Activated B cell treated with CpG ODN at 0.5 μM for 24 hours (primary cell): ENCODE results near the gene GMNN. TPM values are rescaled to one million over a fixed set of nuclear protein-coding genes. Genes with fewer than 3 reads are reported as not detected.
"Not testable (repeated sequence)": the region's sequence is repeated elsewhere in the genome, so short reads cannot be mapped to it uniquely, and the experiment has no call there.

Source experiments
- ATAC-seq: fragments of 200-7000 bp; cut with Tn5 transposase; one replicate; pipeline ENCODE4 v1.10.0; 2021; ENCODE audit warnings: low read depth, mild to moderate bottlenecking, moderate library complexity
- CTCF ChIA-PET: fragments of 350-600 bp; sonication (Branson Sonifier 250); formaldehyde crosslinking; loops from one replicate; lab custom pipeline; 2021; ENCODE audit warnings: antibody characterized with exemption; lab: Charles Lee
- POLR2A ChIA-PET: fragments of 350-600 bp; sonication (Branson Sonifier 250); formaldehyde crosslinking; loops from one replicate; lab custom pipeline; 2021; ENCODE audit warnings: antibody characterized with exemption; lab: Charles Lee
- DNase-seq: peaks from one replicate; pipeline ENCODE4 v3.0.0; 2022
- H3K27ac Mint-ChIP-seq: one replicate; pipeline ENCODE4 v1.8.0; 2020; ENCODE audit warnings: mixed read lengths
- H3K27me3 Mint-ChIP-seq: one replicate; pipeline ENCODE4 v1.8.0; 2021; ENCODE audit warnings: mixed read lengths
- H3K36me3 Mint-ChIP-seq: one replicate; pipeline ENCODE4 v1.8.0; 2021; ENCODE audit warnings: low read depth, mixed read lengths
- H3K4me1 Mint-ChIP-seq: one replicate; pipeline ENCODE4 v1.8.0; 2021; ENCODE audit warnings: mixed read lengths
- H3K4me3 Mint-ChIP-seq: one replicate; pipeline ENCODE4 v1.8.0; 2020; ENCODE audit warnings: mild to moderate bottlenecking, mixed read lengths
- H3K9me3 Mint-ChIP-seq: one replicate; pipeline ENCODE4 v1.8.0; 2020; ENCODE audit warnings: mixed read lengths
- CTCF ChIP-seq: fragments of 200-600 bp; IDR thresholded peaks from one replicate; pipeline ENCODE4 v1.8.0; 2022; ENCODE audit warnings: antibody characterized with exemption, mild to moderate bottlenecking
- intact Hi-C: fragments of 100-400 bp; cut with micrococcal nuclease; formaldehyde crosslinking; loops from one replicate; pipeline ENCODE4 v1.15.1; 2024
- total RNA-seq: library from RNA; stranded (reverse); gene quantifications from 2 replicates; pipeline ENCODE4 v1.2.3, GENCODE V29; 2022

GMNN gene
- total RNA-seq, 1 donor from 2014 or later, result 14.5 TPM

GRCh38 chr6:24749297-24749696 is 25.4 kb upstream of the GMNN start:
- Mint-ChIP-seq H3K9me3 (peaks cover under 1% of the 10 kb centered on the region), H3K27me3 (peaks cover 4% of the 10 kb centered on the region), H3K4me1 (peaks cover 18% of the 10 kb centered on the region), H3K4me3 (no peak overlapping the region), H3K36me3 (no peaks in the 10 kb centered on the region), H3K27ac (no peak overlapping the region)
- ChIA-PET CTCF (no interaction called here), POLR2A (no interaction called here)
- no peak for ATAC-seq
- DNase-seq, result no peak
- intact Hi-C loops, result no loop called here
- TF ChIP-seq CTCF, result no peak

GRCh38 chr6:24750878-24751277 is 23.9 kb upstream of the GMNN start:
- H3K36me3 Mint-ChIP-seq, H3K9me3 Mint-ChIP-seq, DNase-seq, CTCF ChIA-PET, ATAC-seq, POLR2A ChIA-PET, H3K27ac Mint-ChIP-seq, intact Hi-C loops, H3K4me3 Mint-ChIP-seq, H3K27me3 Mint-ChIP-seq, H3K4me1 Mint-ChIP-seq: not testable (repeated sequence)

GRCh38 chr6:24752503-24752902 is 22.2 kb upstream of the GMNN start:
- POLR2A ChIA-PET, result interaction anchor here (1.2 kb wide), 1 partner anchor 9 kb away, joined by 4 read pairs; no protein-coding TSS in a partner anchor
- H3K4me1 Mint-ChIP-seq, result peaks cover 7% of the 10 kb centered on the region
- H3K9me3 Mint-ChIP-seq, result peaks cover 2% of the 10 kb centered on the region
- no peaks in the 10 kb centered on the region for H3K36me3 Mint-ChIP-seq
- DNase-seq (no peak), ATAC-seq (no peak)
- H3K27ac Mint-ChIP-seq, result no peak overlapping the region
- intact Hi-C loops, result no loop called here
- no peak overlapping the region for H3K4me3 Mint-ChIP-seq
- H3K27me3 Mint-ChIP-seq, result peaks cover 4% of the 10 kb centered on the region
- CTCF ChIA-PET, result interaction anchor here (1.0 kb wide), 1 partner anchor 172 kb away, joined by 3 read pairs; no protein-coding TSS in a partner anchor
- no peak for TF ChIP-seq CTCF

- DNase-seq (no peak), ATAC-seq (no peak)
- H3K36me3 Mint-ChIP-seq, result no peaks in the 10 kb centered on the region
- peaks cover 4% of the 10 kb centered on the region for H3K27me3 Mint-ChIP-seq
- no peak overlapping the region for H3K27ac Mint-ChIP-seq
- H3K4me3 Mint-ChIP-seq, result no peak overlapping the region
- H3K4me1 Mint-ChIP-seq, result peaks cover 7% of the 10 kb centered on the region
- no peak for TF ChIP-seq CTCF
- H3K9me3 Mint-ChIP-seq, result peaks cover 2% of the 10 kb centered on the region
- intact Hi-C loops, result no loop called here
- ChIA-PET CTCF (interaction anchor here (1.0 kb wide), 1 partner anchor 172 kb away, joined by 3 read pairs; no protein-coding TSS in a partner anchor), POLR2A (interaction anchor here (0.6 to 1.2 kb wide), 2 partner anchors 10 to 273 kb away, joined by 4 to 5 read pairs; no protein-coding TSS in a partner anchor)
Measured at GRCh38 chr6:24752917-24753492, 21.7 kb upstream of the GMNN start.

DNA sequence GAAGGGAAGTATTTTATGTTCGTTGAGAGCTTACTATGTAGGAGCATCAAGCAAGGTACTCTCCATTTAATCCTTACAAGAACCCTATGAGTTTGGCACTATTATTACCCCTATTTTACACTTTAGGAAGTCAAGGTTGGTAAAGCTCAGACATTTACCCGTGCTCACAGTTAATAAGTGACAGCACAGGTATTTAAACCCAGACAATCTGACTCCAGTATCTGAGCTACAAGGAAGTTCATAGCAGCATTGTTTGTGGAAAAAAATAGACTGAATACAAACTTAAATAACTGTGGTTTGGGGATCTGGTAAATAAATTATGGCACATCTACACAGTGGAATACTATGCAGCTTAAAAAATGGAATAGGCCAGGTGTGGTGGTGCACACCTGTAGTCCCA is 21.2 kb upstream of the GMNN start:
- intact Hi-C loops, result no loop called here
- H3K27ac Mint-ChIP-seq, result no peak overlapping the region
- no peak for TF ChIP-seq CTCF
- no peaks in the 10 kb centered on the region for H3K36me3 Mint-ChIP-seq
- H3K4me3 Mint-ChIP-seq, result no peak overlapping the region
- CTCF ChIA-PET, result interaction anchor here (1.0 kb wide), 1 partner anchor 173 kb away, joined by 3 read pairs; no protein-coding TSS in a partner anchor
- peaks cover 4% of the 10 kb centered on the region for H3K27me3 Mint-ChIP-seq
- H3K4me1 Mint-ChIP-seq, result peaks cover 7% of the 10 kb centered on the region
- H3K9me3 Mint-ChIP-seq, result peaks cover 2% of the 10 kb centered on the region
- no peak for DNase-seq
- no peak for ATAC-seq
- POLR2A ChIA-PET, result interaction anchor here (0.6 to 1.2 kb wide), 3 partner anchors 10 to 272 kb away, joined by 4 to 5 read pairs (median 5); no protein-coding TSS in a partner anchor

GRCh38 chr6:24754378-24754777 is 20.4 kb upstream of the GMNN start:
- H3K27ac Mint-ChIP-seq, H3K27me3 Mint-ChIP-seq, intact Hi-C loops, H3K4me1 Mint-ChIP-seq, ATAC-seq, CTCF ChIA-PET, H3K9me3 Mint-ChIP-seq, H3K36me3 Mint-ChIP-seq, H3K4me3 Mint-ChIP-seq, DNase-seq: not testable (repeated sequence)
- POLR2A ChIA-PET, result interaction anchor here (0.6 kb wide), 2 partner anchors 15 to 33 kb away, joined by 4 to 5 read pairs; no protein-coding TSS in a partner anchor
